Heart right ventricle (tissue), 16 donors: ENCODE measurements around the gene TBXAS1. TPM values are rescaled to one million over a fixed set of nuclear protein-coding genes. Genes with fewer than 3 reads are reported as not detected.

ENCODE experiments used
- ATAC-seq, 8 donors: fragments of 200-7000 bp; cut with Tn5 transposase; one replicate each; pipeline ENCODE4 v1.9.1; 2020; ENCODE audit warnings: mild to moderate bottlenecking in 8 of 8, moderate library complexity in 8 of 8, moderate number of reproducible peaks in 1 of 8
- DNase-seq, 2 donors: peaks; one replicate each; pipeline ENCODE4 v3.0.0-alpha.2; 2020
- H3K27ac ChIP-seq, 10 donors: fragments of 200-600 bp; sonication (generic) in 2 of 10; one replicate each; pipeline versions ENCODE4 v1.5.0 to v1.8.0; 2020 to 2022; ENCODE audit warnings: mild to moderate bottlenecking in 3 of 10
- H3K27me3 ChIP-seq, 7 donors: fragments of 200-600 bp; one replicate each; pipeline ENCODE4 v1.8.0; 2021 to 2022; ENCODE audit warnings: mild to moderate bottlenecking in 2 of 7
- H3K36me3 ChIP-seq, 9 donors: fragments of 200-600 bp; sonication (generic) in 1 of 9; one replicate each; pipeline versions ENCODE4 v1.5.0 to v1.8.0; 2020 to 2022; ENCODE audit warnings: mild to moderate bottlenecking in 2 of 9
- H3K4me1 ChIP-seq, 9 donors: fragments of 200-600 bp; sonication (generic) in 1 of 9; one replicate each; pipeline versions ENCODE4 v1.5.0 to v1.8.0; 2020 to 2022; ENCODE audit warnings: mild to moderate bottlenecking in 4 of 9
- H3K4me3 ChIP-seq, 10 donors: fragments of 200-600 bp; sonication (generic) in 2 of 10; one replicate each; pipeline versions ENCODE4 v1.5.0 to v1.8.0; 2020 to 2022; ENCODE audit warnings: mild to moderate bottlenecking in 7 of 10, moderate library complexity in 2 of 10
- H3K9me3 ChIP-seq, 11 donors: fragments of 200-600 bp in 10 of 11; sonication (generic) in 2 of 11; one replicate each; pipeline versions ENCODE4 v1.5.0 to v1.8.0; 2013 to 2022; ENCODE audit warnings: mild to moderate bottlenecking in 2 of 11, control low read depth in 1 of 11, moderate library complexity in 1 of 11
- CTCF ChIP-seq, 9 donors: fragments of 200-600 bp; sonication (generic) in 2 of 9; IDR thresholded peaks; one replicate each; pipeline versions ENCODE4 v1.5.0 to v1.8.0; 2021 to 2022; ENCODE audit warnings: antibody characterized with exemption in 9 of 9, mild to moderate bottlenecking in 5 of 9, moderate library complexity in 1 of 9
- WGBS, 2 donors: extraction: QIAGEN DNeasy Blood & Tissue Kit; methylation state at CpG; one replicate each; pipeline ENCODE4 v1.1.7; 2013; ENCODE audit warnings: inconsistent platforms in 1 of 2; 5-methylcytosine and 5-hydroxymethylcytosine counted together
- intact Hi-C, 10 donors: fragments of 100-400 bp; cut with DNase I; formaldehyde crosslinking; loops; one replicate each; pipeline versions ENCODE4 v1.11.1 to v1.14.2; 2022
- polyA plus RNA-seq, 2 donors: library from polyadenylated mRNA; stranded (reverse); fragments of 200-250 nt; gene quantifications; one replicate each; pipeline ENCODE4 v1.2.3, GENCODE V29; 2013
- total RNA-seq, 10 donors: library from RNA; stranded (reverse); fragmentation: NEBNext Ultra II Directional in 3 of 10; extraction: Animal tissue kit (Norgen Biotek cat#: 25700) in 3 of 10; gene quantifications; one replicate each; pipeline versions ENCODE4 v1.2.1 to v1.2.4, GENCODE V29; 2021 to 2023
- donor health status: Arrhythmogenic right ventricular cardiomyopathy.
- donor health status: ischemic (EF 13 %, LVEDD 7.1; RV severe dilation, severe dysfunction).
- donor health status: healthy with polysubstance abuse.
- donor health status: DM: no; HTN: yes; CAD: no.
- donor health status: DM: no; HTN: no; CAD: no.
- donor health status: ischemic (EF 25% LVEDD 6.9; RV normal size, moderate dysfunction).
- donor health status: ischemic (EF 25% LVEDD 5.7; RV mildly dilated, moderate dysfunction).
- donor health status: healthy.
- donor health status: DM: yes; HTN: yes; CAD: no.
- donor health status: Ischemic cardiomyopathy.
- donor health status: ischemic (EF 35%, LVEDD 5.7; RV mildly dilated, moderate dysfunction).
- donor health status: nonischemic (EF 11% LVEDD 7.7; RV severe dilation, severe dysfunction).
- donor health status: DM: yes; HTN: yes; CAD: no.
- donor health status: PGD.
- donor health status: ischemic (EF 29% LVEDD 5.4; RV normal size, mild dysfunction).
- donor health status: nonischemic (EF 23%, LVEDD 6.1; RV moderate dilation, normal function).

Gene TBXAS1
- total and polyA plus RNA-seq, 12 donors: 1.7 to 17.7 (median 3.7) TPM

- no peak for DNase-seq
- H3K36me3 ChIP-seq: peaks cover 0 to 96% (median 20%) of the 10 kb centered on the region in 9 donors
- no peak for ATAC-seq
- H3K4me3 ChIP-seq: no peak overlapping the region
- H3K27ac ChIP-seq: no peak overlapping the region
- H3K9me3 ChIP-seq: no peaks in the 10 kb centered on the region
- WGBS, 2 donors: 76 to 84% methylated on average over 4 of the region's 7 CpGs
- intact Hi-C loops: no loop called here
- H3K4me1 ChIP-seq: peaks cover 0 to 28% (median 7%) of the 10 kb centered on the region in 9 donors
- TF ChIP-seq CTCF (IDR thresholded peaks at IDR 0.05): no peak
- H3K27me3 ChIP-seq: no peaks in the 10 kb centered on the region
These were observed 206.5 kb downstream of the TBXAS1 start for GRCh38 chr7:140035400-140036223.

GRCh38 chr7:140036224-140036962 lies 207.3 kb downstream of the TBXAS1 start:
- intact Hi-C loops: no loop called here
- Histone ChIP-seq H3K4me3 (no peak overlapping the region), H3K9me3 (no peaks in the 10 kb centered on the region), H3K4me1 (peaks cover 0 to 28% (median 7%) of the 10 kb centered on the region in 9 donors), H3K36me3 (peaks cover 0 to 96% (median 20%) of the 10 kb centered on the region in 9 donors), H3K27me3 (no peaks in the 10 kb centered on the region), H3K27ac (no peak overlapping the region)
- DNase-seq: no peak
- ATAC-seq: peak; percentile 43 to 82 (median 62)
- 60 to 67% methylated on average over 11 of the region's 11 CpGs for WGBS, 2 donors
- TF ChIP-seq CTCF (IDR thresholded peaks at IDR 0.05): no peak

- Histone ChIP-seq H3K36me3 (peaks cover 0 to 97% (median 20%) of the 10 kb centered on the region in 9 donors), H3K27ac (peak overlapping the region in 2 of 10 donors; percentile 28 to 55), H3K4me3 (no peak overlapping the region), H3K9me3 (no peaks in the 10 kb centered on the region), H3K27me3 (no peaks in the 10 kb centered on the region), H3K4me1 (peaks cover 0 to 36% (median 7%) of the 10 kb centered on the region in 9 donors)
- ATAC-seq (peak in 5 of 8 donors; percentile 7 to 32 (median 23)), DNase-seq (no peak)
- 61 to 67% methylated on average over 7 of the region's 7 CpGs for WGBS, 2 donors
- TF ChIP-seq CTCF (IDR thresholded peaks at IDR 0.05): no peak
- intact Hi-C loops: no loop called here
These were observed 210.0 kb downstream of the TBXAS1 start for GRCh38 chr7:140039066-140039465.

GRCh38 chr7:140039896-140040295 lies 210.8 kb downstream of the TBXAS1 start:
- Histone ChIP-seq H3K27ac (peak overlapping the region in 1 of 10 donors; percentile 28), H3K9me3 (no peaks in the 10 kb centered on the region), H3K4me1 (peaks cover 0 to 36% (median 7%) of the 10 kb centered on the region in 9 donors), H3K27me3 (no peaks in the 10 kb centered on the region), H3K36me3 (peaks cover 0 to 97% (median 27%) of the 10 kb centered on the region in 9 donors), H3K4me3 (no peak overlapping the region)
- intact Hi-C loops: no loop called here
- DNase-seq (no peak), ATAC-seq (peak in 1 of 8 donors; percentile 10)
- WGBS, 2 donors: 92 to 95% methylated on average over 12 of the region's 12 CpGs
- TF ChIP-seq CTCF (IDR thresholded peaks at IDR 0.05): no peak
